ENCODE data around the gene GDF7.

- no peak for TF ChIP-seq CTCF (IDR thresholded peaks at IDR 0.05; ENCODE audit: poor library complexity)
- no peak for TF ChIP-seq EZH2phosphoT487 (IDR thresholded peaks at IDR 0.05; ENCODE audit: low read depth, severe bottlenecking, unreplicated experiment)
- no peak for TF ChIP-seq EZH2 (IDR thresholded peaks at IDR 0.05; ENCODE audit: borderline replicate concordance)
Observed at GRCh38 chr2:20668451-20668850, 1.5 kb downstream of the GDF7 start.

Data from hepatocyte (in vitro differentiated cells).